ENCODE results near the gene DTL.

DNA sequence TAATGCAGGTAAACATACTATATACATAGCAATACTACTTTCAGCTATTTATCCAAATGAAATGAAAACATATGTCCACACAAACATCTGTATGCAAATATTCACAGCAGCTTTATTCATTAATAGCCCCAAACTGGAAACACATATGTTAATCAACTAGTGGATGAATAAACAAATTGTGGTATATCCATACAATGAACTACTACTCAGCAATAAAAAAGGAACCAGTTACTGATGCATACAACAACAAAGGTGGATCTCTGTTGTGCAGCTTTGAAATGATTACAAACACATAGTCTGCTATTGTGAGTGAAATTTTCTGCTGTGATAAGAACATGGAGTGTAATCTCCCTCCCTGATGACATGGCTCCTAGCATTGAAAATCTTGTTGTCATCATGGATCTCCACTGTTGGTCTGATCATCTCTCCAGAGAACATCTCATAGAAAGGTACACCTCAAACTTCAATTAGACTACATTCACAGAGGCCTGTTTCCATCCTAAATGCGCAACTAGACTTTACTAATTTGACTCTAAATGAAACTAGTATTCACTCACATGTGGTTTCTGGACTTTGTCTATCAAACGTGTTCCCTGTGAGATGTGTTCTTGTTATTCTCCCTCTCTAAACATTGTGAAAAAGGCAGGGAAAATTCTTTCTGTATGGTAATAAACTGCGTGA lies 10.9 kb upstream of the DTL start:
- TF ChIP-seq, protein P1, sequence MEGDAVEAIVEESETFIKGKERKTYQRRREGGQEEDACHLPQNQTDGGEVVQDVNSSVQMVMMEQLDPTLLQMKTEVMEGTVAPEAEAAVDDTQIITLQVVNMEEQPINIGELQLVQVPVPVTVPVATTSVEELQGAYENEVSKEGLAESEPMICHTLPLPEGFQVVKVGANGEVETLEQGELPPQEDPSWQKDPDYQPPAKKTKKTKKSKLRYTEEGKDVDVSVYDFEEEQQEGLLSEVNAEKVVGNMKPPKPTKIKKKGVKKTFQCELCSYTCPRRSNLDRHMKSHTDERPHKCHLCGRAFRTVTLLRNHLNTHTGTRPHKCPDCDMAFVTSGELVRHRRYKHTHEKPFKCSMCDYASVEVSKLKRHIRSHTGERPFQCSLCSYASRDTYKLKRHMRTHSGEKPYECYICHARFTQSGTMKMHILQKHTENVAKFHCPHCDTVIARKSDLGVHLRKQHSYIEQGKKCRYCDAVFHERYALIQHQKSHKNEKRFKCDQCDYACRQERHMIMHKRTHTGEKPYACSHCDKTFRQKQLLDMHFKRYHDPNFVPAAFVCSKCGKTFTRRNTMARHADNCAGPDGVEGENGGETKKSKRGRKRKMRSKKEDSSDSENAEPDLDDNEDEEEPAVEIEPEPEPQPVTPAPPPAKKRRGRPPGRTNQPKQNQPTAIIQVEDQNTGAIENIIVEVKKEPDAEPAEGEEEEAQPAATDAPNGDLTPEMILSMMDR (IDR thresholded peaks at IDR 0.05) = no peak
- TF ChIP-seq POLR2AphosphoS5 (IDR thresholded peaks at IDR 0.05) (no peak), POLR2A (IDR thresholded peaks at IDR 0.05; ENCODE audit: low read depth) (no peak)
